NCI-H2227 (cell line): ENCODE results near the gene KRT31.
"Not testable (repeated sequence)": the region's sequence is repeated elsewhere in the genome, so short reads cannot be mapped to it uniquely, and the experiment has no call there.

Experiments
- DNase-seq: peaks from one replicate; lab custom pipeline; 2025; ENCODE audit not compliant: unreplicated experiment; lab: John Stamatoyannopoulos, UW

Gene KRT31

GRCh38 chr17:41396996-41397660 lies at the start of gene KRT31:
Gene KRT31, minus strand, starts transcription at chr17:41397608. Its CDS starts 69 bp downstream, at chr17:41397539.
- no peak for DNase-seq

- DNase-seq, result no peak
These were observed 49.4 kb upstream of the KRT31 start for GRCh38 chr17:41446806-41447205.

- no peak for DNase-seq
These were observed 47.2 kb upstream of the KRT31 start for GRCh38 chr17:41444640-41445039.

GRCh38 chr17:41444186-41444585 lies 46.8 kb upstream of the KRT31 start:
- no peak for DNase-seq

GRCh38 chr17:41442739-41443138 lies 45.3 kb upstream of the KRT31 start:
- no peak for DNase-seq

- DNase-seq, result no peak
These were observed 43.2 kb upstream of the KRT31 start, which contains the start of gene KRT38 for GRCh38 chr17:41440531-41441033. Gene KRT38, minus strand, starts transcription at chr17:41440983. Its CDS starts 62 bp downstream, at chr17:41440921.

- no peak for DNase-seq
These were observed 42.0 kb upstream of the KRT31 start for GRCh38 chr17:41439375-41439774.

- DNase-seq, result no peak
These were observed 40.4 kb upstream of the KRT31 start for GRCh38 chr17:41437769-41438168.

- no peak for DNase-seq
These were observed 39.8 kb upstream of the KRT31 start for GRCh38 chr17:41437254-41437653.

GRCh38 chr17:41434415-41434814 lies 37.0 kb upstream of the KRT31 start:
- peak; percentile 53 for DNase-seq

GRCh38 chr17:41434005-41434404 lies 36.6 kb upstream of the KRT31 start:
- peak; percentile 77 for DNase-seq

GRCh38 chr17:41433586-41433985 lies 36.2 kb upstream of the KRT31 start:
- peak; percentile 72 for DNase-seq

GRCh38 chr17:41430376-41430775 lies 33.0 kb upstream of the KRT31 start:
- not testable (repeated sequence) for DNase-seq

GRCh38 chr17:41429667-41430066 lies 32.3 kb upstream of the KRT31 start:
- no peak for DNase-seq

GRCh38 chr17:41428591-41429291 lies 31.3 kb upstream of the KRT31 start:
- DNase-seq, result no peak

GRCh38 chr17:41424111-41424635 lies 26.8 kb upstream of the KRT31 start, which contains the start of gene KRT37:
Gene KRT37, minus strand, starts transcription at chr17:41424585. Its CDS starts 62 bp downstream, at chr17:41424523.
- no peak for DNase-seq

GRCh38 chr17:41422586-41422985 lies 25.2 kb upstream of the KRT31 start:
- DNase-seq, result not testable (repeated sequence)

GRCh38 chr17:41421617-41422016 lies 24.2 kb upstream of the KRT31 start:
- DNase-seq, result no peak

- DNase-seq, result no peak
These were observed 23.7 kb upstream of the KRT31 start for GRCh38 chr17:41421116-41421515.

GRCh38 chr17:41420134-41420533 lies 22.7 kb upstream of the KRT31 start:
- no peak for DNase-seq

- no peak for DNase-seq
These were observed 22.3 kb upstream of the KRT31 start for GRCh38 chr17:41419716-41420115.
